Measurements from ENCODE around the gene ZNF592. TPM values are rescaled to one million over a fixed set of nuclear protein-coding genes. Genes with fewer than 3 reads are reported as not detected.

The ZNF592 gene
- total RNA-seq, 2 donors from 2014 or later = 22.7 to 34.7 TPM

DNA sequence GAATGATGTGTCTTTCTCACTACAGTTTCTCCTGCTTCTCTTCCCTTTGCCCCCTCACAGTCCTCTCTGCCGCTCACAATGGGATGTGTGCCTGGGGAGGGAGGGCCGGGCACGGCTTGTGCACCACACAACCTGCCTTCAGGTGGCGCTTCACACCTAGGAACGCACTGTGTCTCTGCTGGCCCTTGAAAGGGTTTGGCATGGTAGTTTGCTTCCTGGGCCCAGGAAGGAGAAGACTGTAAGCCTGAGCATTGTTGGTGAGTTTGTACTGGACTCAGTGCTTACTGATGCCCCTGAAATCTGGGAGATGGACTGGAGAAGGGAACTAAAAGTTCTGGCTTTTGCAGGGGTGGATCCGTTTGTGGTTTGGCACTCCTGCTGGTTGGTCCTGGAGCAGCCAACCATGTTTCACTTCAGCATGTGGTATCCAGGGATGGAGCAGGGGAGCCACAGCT, 78.0 kb downstream of the ZNF592 start:
- Mint-ChIP-seq H3K9me3 (no peaks in the 10 kb centered on the region), H3K27ac (no peak overlapping the region), H3K36me3 (no peaks in the 10 kb centered on the region)
- ATAC-seq = peak in 1 of 2 donors; percentile 51
- no peak for DNase-seq (ENCODE audit: low spot score in 2 of 2)

DNA sequence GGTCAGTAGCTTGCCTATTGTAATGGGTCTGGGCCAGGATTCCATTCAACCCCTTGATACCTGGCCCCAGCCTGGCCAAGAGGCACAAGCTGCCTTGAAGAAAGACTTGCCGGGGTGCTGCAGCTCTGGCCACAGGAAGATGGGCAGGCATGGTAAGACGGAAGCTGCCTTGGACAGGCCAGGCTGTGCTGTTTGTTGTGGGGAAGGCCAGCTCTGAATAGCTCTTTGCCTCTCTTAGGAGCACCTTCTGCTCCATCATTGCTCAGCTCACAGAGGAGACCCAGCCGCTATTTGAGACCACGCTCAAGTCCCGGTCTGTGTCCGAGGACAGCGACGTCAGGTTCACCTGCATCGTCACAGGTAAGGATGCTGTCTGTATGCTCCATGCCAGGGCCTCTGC, 78.9 kb downstream of the ZNF592 start:
- ATAC-seq = no peak
- DNase-seq (ENCODE audit: low spot score in 2 of 2) = no peak
- no peaks in the 10 kb centered on the region for H3K9me3 Mint-ChIP-seq
- H3K27ac Mint-ChIP-seq = no peak overlapping the region
- no peaks in the 10 kb centered on the region for H3K36me3 Mint-ChIP-seq

- no peaks in the 10 kb centered on the region for H3K36me3 Mint-ChIP-seq
- H3K9me3 Mint-ChIP-seq = no peaks in the 10 kb centered on the region
- no peak overlapping the region for H3K27ac Mint-ChIP-seq
- DNase-seq (ENCODE audit: low spot score in 2 of 2) = no peak
- no peak for ATAC-seq
Observed at GRCh38 chr15:84828086-84828908, 79.9 kb downstream of the ZNF592 start.

DNA sequence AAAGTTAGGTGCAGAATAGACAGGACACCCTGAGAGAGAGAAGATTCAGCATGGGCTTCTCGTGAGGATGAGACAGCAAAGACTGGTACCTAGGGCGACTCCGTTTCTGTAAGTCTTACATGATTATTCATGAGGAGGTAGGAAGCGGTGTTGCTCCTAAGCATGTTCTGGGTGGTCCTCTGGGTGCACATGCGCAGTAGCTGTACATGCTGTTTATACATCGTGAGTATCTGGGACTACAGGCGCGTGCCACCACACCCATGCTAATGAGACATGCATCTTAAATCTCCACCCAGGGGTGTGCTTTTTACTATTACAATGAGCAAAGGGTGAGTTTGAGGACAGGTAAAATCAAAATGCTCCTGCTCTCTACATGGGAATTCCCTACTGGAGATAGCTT, 81.0 kb downstream of the ZNF592 start:
- ATAC-seq (no peak), DNase-seq (ENCODE audit: low spot score in 2 of 2) (no peak)
- no peaks in the 10 kb centered on the region for H3K9me3 Mint-ChIP-seq
- no peak overlapping the region for H3K27ac Mint-ChIP-seq
- no peaks in the 10 kb centered on the region for H3K36me3 Mint-ChIP-seq

- Mint-ChIP-seq H3K36me3 (no peaks in the 10 kb centered on the region), H3K27ac (no peak overlapping the region)
Observed at GRCh38 chr15:84830036-84830435, 81.6 kb downstream of the ZNF592 start.

GRCh38 chr15:84831028-84831427, 82.6 kb downstream of the ZNF592 start:
- Mint-ChIP-seq H3K27ac (no peak overlapping the region), H3K36me3 (no peaks in the 10 kb centered on the region), H3K9me3 (no peaks in the 10 kb centered on the region)
- DNase-seq (ENCODE audit: low spot score in 2 of 2) (no peak), ATAC-seq (no peak)

More at GRCh38 chr15:84830036-84830435, 81.6 kb downstream of the ZNF592 start:
- no peak for ATAC-seq
- H3K9me3 Mint-ChIP-seq = no peaks in the 10 kb centered on the region
- DNase-seq (ENCODE audit: low spot score in 2 of 2) = no peak

DNA sequence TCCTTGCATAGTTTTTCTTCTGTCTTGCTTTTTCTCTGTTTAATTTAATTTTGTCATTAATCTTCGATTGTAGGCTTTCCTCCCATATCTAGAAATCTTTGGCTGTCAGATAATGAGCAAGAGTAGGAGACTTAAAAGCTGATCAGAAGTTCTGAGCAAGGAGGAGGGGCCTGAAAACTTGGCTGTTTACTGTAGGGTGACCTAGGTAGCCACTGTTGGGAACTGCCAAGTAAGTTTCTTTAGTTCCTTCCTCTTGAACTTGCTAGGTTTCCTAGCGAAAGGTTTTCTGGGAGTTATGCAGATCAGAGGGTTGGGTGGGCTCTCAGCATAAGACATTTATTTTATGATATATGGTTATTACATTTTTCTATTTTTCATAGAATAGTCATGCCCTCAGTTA, 83.2 kb downstream of the ZNF592 start:
- DNase-seq (ENCODE audit: low spot score in 2 of 2) (no peak), ATAC-seq (no peak)
- H3K9me3 Mint-ChIP-seq = no peaks in the 10 kb centered on the region
- no peaks in the 10 kb centered on the region for H3K36me3 Mint-ChIP-seq
- H3K27ac Mint-ChIP-seq = no peak overlapping the region

DNA sequence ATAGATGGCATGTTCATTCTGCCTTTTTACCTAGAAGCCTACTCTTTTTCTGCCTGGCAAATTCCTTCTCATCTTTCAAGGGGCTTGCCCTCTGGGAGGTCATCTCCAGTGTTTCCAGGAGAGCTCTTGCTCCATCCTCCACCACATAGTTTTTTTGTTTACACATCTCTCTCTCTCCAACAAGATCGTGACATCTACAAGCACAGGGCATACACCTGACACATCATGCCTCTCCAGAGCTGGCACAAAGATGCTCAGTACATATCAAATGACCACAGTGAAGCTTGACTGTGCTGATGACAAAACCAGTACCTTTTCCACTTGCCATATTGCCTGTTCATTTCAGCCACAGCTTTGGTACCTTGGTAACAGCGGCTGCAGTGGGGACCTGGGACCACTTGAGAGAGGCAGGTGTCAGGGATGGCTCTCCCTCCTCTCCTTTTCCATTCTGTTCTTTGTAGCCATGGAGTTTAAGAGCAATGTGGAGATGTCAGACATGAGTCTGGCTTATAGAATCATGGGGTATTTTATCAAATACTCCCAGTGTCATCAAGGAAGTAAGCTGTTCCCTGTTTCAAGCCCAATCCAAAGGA, 84.2 kb downstream of the ZNF592 start:
- no peak overlapping the region for H3K27ac Mint-ChIP-seq
- DNase-seq (ENCODE audit: low spot score in 2 of 2) = no peak
- H3K9me3 Mint-ChIP-seq = no peaks in the 10 kb centered on the region
- no peaks in the 10 kb centered on the region for H3K36me3 Mint-ChIP-seq
- ATAC-seq = no peak

DNA sequence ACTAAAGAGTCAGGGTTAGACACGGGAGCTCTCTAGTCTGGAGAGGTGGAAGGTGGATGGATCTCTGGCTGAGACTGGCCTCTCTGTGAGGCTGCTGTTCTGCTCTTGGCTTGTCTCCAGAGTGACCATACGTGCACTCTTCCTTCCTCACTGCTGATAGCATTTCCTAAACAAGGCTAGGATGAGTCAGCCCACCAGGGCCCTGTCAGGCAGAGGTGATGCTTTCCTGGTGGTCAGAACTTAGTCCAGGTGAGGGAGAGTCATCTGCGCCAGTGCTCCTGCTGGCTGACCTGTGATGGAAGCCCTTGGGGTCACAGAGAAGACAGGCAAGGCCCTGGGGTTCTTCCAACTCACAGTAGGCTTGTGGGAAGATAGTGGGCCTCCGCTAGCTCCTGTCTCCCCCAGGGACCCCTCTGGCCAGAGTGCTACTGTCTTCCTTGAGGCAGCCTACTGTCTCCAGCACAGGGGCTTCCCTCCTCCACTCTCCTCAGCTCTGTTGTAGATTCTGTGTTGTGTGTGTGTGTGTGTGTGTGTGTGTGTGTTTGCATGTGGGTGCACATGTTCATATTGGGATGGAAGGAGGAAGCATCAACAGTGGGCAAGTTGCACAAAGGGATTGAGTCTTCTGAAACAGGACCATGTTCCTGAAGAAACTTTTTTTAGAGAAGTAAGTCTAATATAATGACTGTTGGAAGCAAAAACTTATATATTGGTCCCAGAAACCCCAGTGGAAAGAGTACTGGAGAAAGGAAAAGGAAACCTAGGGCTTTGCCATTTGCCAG, 85.2 kb downstream of the ZNF592 start:
- Mint-ChIP-seq H3K36me3 (no peaks in the 10 kb centered on the region), H3K9me3 (no peaks in the 10 kb centered on the region), H3K27ac (no peak overlapping the region)
- no peak for DNase-seq (ENCODE audit: low spot score in 2 of 2)
- ATAC-seq = no peak

DNA sequence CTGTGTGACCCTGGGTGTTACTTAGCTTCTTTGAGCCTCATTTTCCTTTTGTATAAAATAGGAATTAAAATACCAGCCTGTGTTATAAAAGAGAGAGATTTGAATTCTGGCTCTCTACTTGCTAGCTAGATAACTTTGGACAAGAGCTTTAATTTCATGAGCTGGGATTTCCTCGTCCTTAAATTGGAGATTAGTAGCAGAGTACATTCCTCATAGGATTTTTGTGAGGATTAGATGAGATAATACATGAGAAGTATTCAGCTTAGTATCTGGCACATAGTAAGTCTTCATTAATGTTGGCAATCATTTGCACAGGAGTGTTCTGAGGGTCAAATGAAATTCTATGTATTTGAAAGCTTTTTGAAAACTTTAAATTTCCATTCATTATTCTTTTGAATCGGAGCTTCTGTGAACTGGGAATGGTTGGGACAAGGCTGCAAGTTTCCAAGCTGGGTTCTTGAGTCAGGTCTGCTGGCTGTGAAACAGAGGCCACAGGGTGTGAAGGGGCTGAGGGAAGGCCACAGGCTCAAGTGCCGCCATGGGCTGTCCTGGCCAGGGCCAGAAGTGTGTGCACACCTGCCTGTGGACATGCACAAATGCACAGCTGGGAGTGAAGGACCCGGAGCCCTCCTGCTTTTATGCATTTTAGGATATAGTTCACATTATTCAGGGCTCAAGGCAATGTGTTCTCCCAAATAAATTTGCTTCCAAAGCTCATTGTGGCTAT, 86.0 kb downstream of the ZNF592 start:
- no peaks in the 10 kb centered on the region for H3K36me3 Mint-ChIP-seq

GRCh38 chr15:84834969-84835368, 86.6 kb downstream of the ZNF592 start:
- Mint-ChIP-seq H3K9me3 (no peaks in the 10 kb centered on the region), H3K36me3 (no peaks in the 10 kb centered on the region), H3K27ac (no peak overlapping the region)
- no peak for DNase-seq (ENCODE audit: low spot score in 2 of 2)
- no peak for ATAC-seq

More for the DNA sequence above, 86.0 kb downstream of the ZNF592 start:
- ATAC-seq (no peak), DNase-seq (ENCODE audit: low spot score in 2 of 2) (no peak)
- Mint-ChIP-seq H3K9me3 (no peaks in the 10 kb centered on the region), H3K27ac (no peak overlapping the region)

- no peak overlapping the region for H3K27ac Mint-ChIP-seq
- DNase-seq (ENCODE audit: low spot score in 2 of 2) = no peak
- H3K9me3 Mint-ChIP-seq = no peaks in the 10 kb centered on the region
- no peak for ATAC-seq
- H3K36me3 Mint-ChIP-seq = no peaks in the 10 kb centered on the region
Observed at GRCh38 chr15:84835661-84836337, 87.4 kb downstream of the ZNF592 start.

DNA sequence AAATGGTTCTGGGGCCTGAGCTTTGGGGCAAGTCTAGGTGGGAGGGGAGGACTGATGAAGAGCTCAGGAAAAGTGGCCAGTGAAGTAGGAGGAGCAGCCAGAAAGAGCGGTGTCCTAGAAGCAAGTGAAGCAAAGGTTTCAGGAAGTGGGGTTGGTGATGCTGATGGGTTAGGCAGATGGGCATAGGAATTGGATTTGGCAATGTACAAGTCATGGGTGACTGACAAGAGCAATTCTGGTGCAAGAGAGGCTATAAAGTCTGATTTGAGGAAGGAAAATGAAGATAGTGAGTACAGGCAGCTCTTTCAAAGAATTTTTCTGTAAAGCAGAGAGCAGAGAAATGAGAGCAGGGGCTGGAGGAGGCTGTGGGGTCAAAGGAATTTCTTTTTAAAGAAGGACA, 88.5 kb downstream of the ZNF592 start:
- Mint-ChIP-seq H3K9me3 (no peaks in the 10 kb centered on the region), H3K27ac (no peak overlapping the region), H3K36me3 (no peaks in the 10 kb centered on the region)
- no peak for ATAC-seq
- DNase-seq (ENCODE audit: low spot score in 2 of 2) = no peak

- H3K36me3 Mint-ChIP-seq = no peaks in the 10 kb centered on the region
- no peak for ATAC-seq
- H3K27ac Mint-ChIP-seq = peak overlapping the region in 1 of 2 donors; percentile 40
- no peak for DNase-seq (ENCODE audit: low spot score in 2 of 2)
- H3K9me3 Mint-ChIP-seq = no peaks in the 10 kb centered on the region
Observed at GRCh38 chr15:84839714-84840113, 91.3 kb downstream of the ZNF592 start.

DNA sequence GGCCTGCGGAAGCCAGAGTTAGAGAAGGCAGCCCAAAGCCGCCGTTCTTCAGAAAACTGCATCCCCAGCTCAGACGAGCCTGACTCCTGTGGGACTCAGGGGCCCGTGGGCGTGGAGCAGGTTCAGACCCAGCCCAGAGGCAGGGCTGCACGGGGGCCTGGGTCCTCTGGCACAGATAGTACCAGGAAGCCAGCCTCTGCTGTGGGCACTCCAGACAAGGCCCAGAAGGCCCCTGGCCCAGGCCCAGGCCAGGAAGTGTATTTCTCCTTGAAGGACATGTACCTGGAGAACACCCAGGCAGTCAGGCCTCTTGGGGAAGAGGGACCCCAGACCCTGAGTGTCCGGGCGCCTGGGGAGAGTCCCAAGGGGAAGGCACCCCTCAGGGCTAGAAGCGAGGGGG, 91.9 kb downstream of the ZNF592 start:
- H3K36me3 Mint-ChIP-seq = no peaks in the 10 kb centered on the region
- ATAC-seq (no peak), DNase-seq (ENCODE audit: low spot score in 2 of 2) (no peak)
- no peak overlapping the region for H3K27ac Mint-ChIP-seq
- no peaks in the 10 kb centered on the region for H3K9me3 Mint-ChIP-seq

DNA sequence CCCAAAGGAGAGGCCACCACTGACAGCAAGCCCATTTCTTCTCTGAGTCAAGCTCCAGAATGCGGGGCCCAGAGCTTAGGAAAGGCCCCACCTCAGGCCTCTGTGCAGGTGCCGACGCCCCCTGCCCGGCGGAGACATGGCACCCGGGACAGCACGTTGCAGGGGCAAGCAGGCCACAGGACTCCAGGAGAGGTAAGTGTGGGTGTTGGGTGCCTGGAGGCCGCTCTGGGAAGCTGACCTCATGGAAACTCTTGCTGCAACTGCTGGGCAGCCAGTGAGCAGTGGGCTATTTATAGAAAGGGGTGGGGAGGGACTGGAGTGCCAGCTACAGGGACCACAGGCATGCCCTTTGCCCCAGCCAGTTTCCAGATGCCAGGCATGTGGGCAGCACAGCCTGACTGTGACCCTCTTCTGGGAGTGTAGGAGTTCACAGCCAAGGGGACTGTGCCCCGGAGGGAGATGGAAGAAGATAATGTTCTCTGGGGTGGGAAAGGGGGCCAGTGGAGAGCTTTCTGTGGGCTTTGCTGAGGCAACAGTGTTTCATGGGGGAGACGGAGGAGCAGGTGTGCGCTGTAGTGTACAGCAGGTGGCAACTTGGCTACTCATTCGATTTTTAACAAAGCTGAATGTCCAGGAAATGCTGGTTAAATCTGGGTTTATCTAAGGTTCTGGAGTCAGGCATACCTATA, 92.5 kb downstream of the ZNF592 start:
- DNase-seq (ENCODE audit: low spot score in 2 of 2) (no peak), ATAC-seq (peak in 1 of 2 donors; percentile 11)
- no peaks in the 10 kb centered on the region for H3K36me3 Mint-ChIP-seq
- peak overlapping the region in 1 of 2 donors; percentile 13 for H3K27ac Mint-ChIP-seq
- H3K9me3 Mint-ChIP-seq = no peaks in the 10 kb centered on the region

All from activated naive CD4-positive, alpha-beta T cell treated with anti-CD3 and anti-CD28 coated beads, Interleukin-2, amount 50 U/mL, for 72 hours (primary cell).